ENCODE data around the gene CYP2A6.
"Not testable (repeated sequence)": the region's sequence is repeated elsewhere in the genome, so short reads cannot be mapped to it uniquely, and the experiment has no call there.

The CYP2A6 gene

GRCh38 chr19:40846722-40847121 is 3.5 kb downstream of the CYP2A6 start:
- peaks cover 28% of the 10 kb centered on the region for H3K27me3 ChIP-seq (ENCODE audit: control insufficient read depth, insufficient read depth, low read length, poor library complexity, severe bottlenecking)
- 87 to 88% methylated on average over 8 of the region's 8 CpGs for WGBS, 2 experiments

GRCh38 chr19:40843653-40844052 is 6.6 kb downstream of the CYP2A6 start:
- not testable (repeated sequence) for H3K4me1 ChIP-seq (ENCODE audit: control insufficient read depth, insufficient read depth, low read length); H3K9me3 ChIP-seq (ENCODE audit: control insufficient read depth, low read length); H3K27ac ChIP-seq (ENCODE audit: insufficient read depth, low read depth, low read length, poor library complexity, severe bottlenecking); H3K4me3 ChIP-seq (ENCODE audit: insufficient read depth, low read depth, low read length); H3K36me3 ChIP-seq (ENCODE audit: control insufficient read depth, insufficient read depth, low read length)
- 18 to 24% methylated on average over 11 to 14 of the region's 19 CpGs for WGBS, 2 experiments
- H3K27me3 ChIP-seq (ENCODE audit: control insufficient read depth, insufficient read depth, low read length, poor library complexity, severe bottlenecking): peaks cover 12% of the 10 kb centered on the region

More at GRCh38 chr19:40846722-40847121, 3.5 kb downstream of the CYP2A6 start:
- H3K4me3 ChIP-seq (ENCODE audit: insufficient read depth, low read depth, low read length); H3K9me3 ChIP-seq (ENCODE audit: control insufficient read depth, low read length); H3K36me3 ChIP-seq (ENCODE audit: control insufficient read depth, insufficient read depth, low read length); H3K4me1 ChIP-seq (ENCODE audit: control insufficient read depth, insufficient read depth, low read length); H3K27ac ChIP-seq (ENCODE audit: insufficient read depth, low read depth, low read length, poor library complexity, severe bottlenecking): not testable (repeated sequence)

- H3K9me3 ChIP-seq (ENCODE audit: control insufficient read depth, low read length); H3K4me1 ChIP-seq (ENCODE audit: control insufficient read depth, insufficient read depth, low read length); H3K4me3 ChIP-seq (ENCODE audit: insufficient read depth, low read depth, low read length); H3K27ac ChIP-seq (ENCODE audit: insufficient read depth, low read depth, low read length, poor library complexity, severe bottlenecking); H3K27me3 ChIP-seq (ENCODE audit: control insufficient read depth, insufficient read depth, low read length, poor library complexity, severe bottlenecking); H3K36me3 ChIP-seq (ENCODE audit: control insufficient read depth, insufficient read depth, low read length): not testable (repeated sequence)
- WGBS, 2 experiments: 76 to 78% methylated on average over 9 to 10 of the region's 12 CpGs
These were observed 7.1 kb downstream of the CYP2A6 start for GRCh38 chr19:40842997-40843652.

- H3K27me3 ChIP-seq (ENCODE audit: control insufficient read depth, insufficient read depth, low read length, poor library complexity, severe bottlenecking); H3K4me1 ChIP-seq (ENCODE audit: control insufficient read depth, insufficient read depth, low read length); H3K4me3 ChIP-seq (ENCODE audit: insufficient read depth, low read depth, low read length); H3K36me3 ChIP-seq (ENCODE audit: control insufficient read depth, insufficient read depth, low read length); H3K9me3 ChIP-seq (ENCODE audit: control insufficient read depth, low read length); H3K27ac ChIP-seq (ENCODE audit: insufficient read depth, low read depth, low read length, poor library complexity, severe bottlenecking): not testable (repeated sequence)
- 93% methylated on average over 1 to 3 of the region's 3 CpGs for WGBS, 2 experiments
These were observed 8.2 kb downstream of the CYP2A6 start for GRCh38 chr19:40842012-40842411.

GRCh38 chr19:40838477-40838876 is 11.8 kb downstream of the CYP2A6 start:
- not testable (repeated sequence) for H3K36me3 ChIP-seq (ENCODE audit: control insufficient read depth, insufficient read depth, low read length); H3K27ac ChIP-seq (ENCODE audit: insufficient read depth, low read depth, low read length, poor library complexity, severe bottlenecking); H3K9me3 ChIP-seq (ENCODE audit: control insufficient read depth, low read length); H3K4me3 ChIP-seq (ENCODE audit: insufficient read depth, low read depth, low read length); H3K27me3 ChIP-seq (ENCODE audit: control insufficient read depth, insufficient read depth, low read length, poor library complexity, severe bottlenecking); H3K4me1 ChIP-seq (ENCODE audit: control insufficient read depth, insufficient read depth, low read length)
- 83 to 93% methylated on average over 1 of the region's 1 CpG for WGBS, 2 experiments

- Histone ChIP-seq H3K36me3 (ENCODE audit: control insufficient read depth, insufficient read depth, low read length) (no peaks in the 10 kb centered on the region), H3K4me1 (ENCODE audit: control insufficient read depth, insufficient read depth, low read length) (no peaks in the 10 kb centered on the region), H3K4me3 (ENCODE audit: insufficient read depth, low read depth, low read length) (no peak overlapping the region), H3K27me3 (ENCODE audit: control insufficient read depth, insufficient read depth, low read length, poor library complexity, severe bottlenecking) (no peaks in the 10 kb centered on the region), H3K27ac (ENCODE audit: insufficient read depth, low read depth, low read length, poor library complexity, severe bottlenecking) (no peak overlapping the region), H3K9me3 (ENCODE audit: control insufficient read depth, low read length) (no peaks in the 10 kb centered on the region)
- 78 to 85% methylated on average over 5 of the region's 6 CpGs for WGBS, 2 experiments
These were observed 13.4 kb downstream of the CYP2A6 start for GRCh38 chr19:40836754-40837429.

- not testable (repeated sequence) for H3K9me3 ChIP-seq (ENCODE audit: control insufficient read depth, low read length); H3K36me3 ChIP-seq (ENCODE audit: control insufficient read depth, insufficient read depth, low read length); H3K4me3 ChIP-seq (ENCODE audit: insufficient read depth, low read depth, low read length); H3K27ac ChIP-seq (ENCODE audit: insufficient read depth, low read depth, low read length, poor library complexity, severe bottlenecking); H3K27me3 ChIP-seq (ENCODE audit: control insufficient read depth, insufficient read depth, low read length, poor library complexity, severe bottlenecking); H3K4me1 ChIP-seq (ENCODE audit: control insufficient read depth, insufficient read depth, low read length)
- WGBS, 2 experiments: 76 to 88% methylated on average over 5 to 7 of the region's 7 CpGs
These were observed 16.3 kb downstream of the CYP2A6 start for GRCh38 chr19:40833728-40834533.

- not testable (repeated sequence) for H3K4me1 ChIP-seq (ENCODE audit: control insufficient read depth, insufficient read depth, low read length); H3K9me3 ChIP-seq (ENCODE audit: control insufficient read depth, low read length); H3K27ac ChIP-seq (ENCODE audit: insufficient read depth, low read depth, low read length, poor library complexity, severe bottlenecking); H3K36me3 ChIP-seq (ENCODE audit: control insufficient read depth, insufficient read depth, low read length); H3K4me3 ChIP-seq (ENCODE audit: insufficient read depth, low read depth, low read length); H3K27me3 ChIP-seq (ENCODE audit: control insufficient read depth, insufficient read depth, low read length, poor library complexity, severe bottlenecking)
- WGBS, 2 experiments: 70 to 77% methylated on average over 3 to 4 of the region's 4 CpGs
These were observed 17.8 kb downstream of the CYP2A6 start for GRCh38 chr19:40832431-40832790.

GRCh38 chr19:40831502-40832430 is 18.5 kb downstream of the CYP2A6 start:
- H3K27ac ChIP-seq (ENCODE audit: insufficient read depth, low read depth, low read length, poor library complexity, severe bottlenecking): no peak overlapping the region
- no peaks in the 10 kb centered on the region for H3K9me3 ChIP-seq (ENCODE audit: control insufficient read depth, low read length)
- H3K36me3 ChIP-seq (ENCODE audit: control insufficient read depth, insufficient read depth, low read length): no peaks in the 10 kb centered on the region
- H3K4me1 ChIP-seq (ENCODE audit: control insufficient read depth, insufficient read depth, low read length): no peaks in the 10 kb centered on the region
- 89 to 90% methylated on average over 5 to 6 of the region's 7 CpGs for WGBS, 2 experiments
- no peaks in the 10 kb centered on the region for H3K27me3 ChIP-seq (ENCODE audit: control insufficient read depth, insufficient read depth, low read length, poor library complexity, severe bottlenecking)
- no peak overlapping the region for H3K4me3 ChIP-seq (ENCODE audit: insufficient read depth, low read depth, low read length)

All from ectodermal cell (in vitro differentiated cells).